Esophagus squamous epithelium (tissue), 5 donors: Measurements from ENCODE around the gene IL13. TPM values are rescaled to one million over a fixed set of nuclear protein-coding genes. Genes with fewer than 3 reads are reported as not detected.

Experiments used
- DNase-seq: peaks from one replicate; lab custom pipeline; 2025; lab: John Stamatoyannopoulos, UW
- H3K27ac ChIP-seq, 4 donors: fragments of 200-600 bp; sonication (generic); one replicate each; pipeline ENCODE4 v1.5.1; 2016 to 2019; ENCODE audit warnings: mild to moderate bottlenecking in 1 of 4
- H3K27me3 ChIP-seq, 4 donors: fragments of 200-600 bp; sonication (generic); 1 replicate in 3 of 4; 2 replicates in 1 of 4; pipeline versions ENCODE4 v1.5.1 to v1.6.0; 2017 to 2021; ENCODE audit warnings: antibody characterized with exemption in 1 of 4
- H3K36me3 ChIP-seq, 3 donors: fragments of 200-600 bp; sonication (generic); one replicate each; pipeline ENCODE4 v1.5.1; 2016 to 2019
- H3K4me1 ChIP-seq, 3 donors: fragments of 200-600 bp; sonication (generic); one replicate each; pipeline ENCODE4 v1.5.1; 2017 to 2019
- H3K4me3 ChIP-seq, 4 donors: fragments of 200-600 bp; sonication (generic); 1 replicate in 3 of 4; 2 replicates in 1 of 4; pipeline ENCODE4 v1.5.1; 2016 to 2019; ENCODE audit warnings: mild to moderate bottlenecking in 2 of 4, moderate library complexity in 1 of 4
- H3K9me3 ChIP-seq, 3 donors: fragments of 200-600 bp; sonication (generic); one replicate each; pipeline ENCODE4 v1.5.1; 2016 to 2019
- CTCF ChIP-seq, 6 experiments: fragments of 450-650 bp in 4 of 6; fragments of 200-600 bp in 2 of 6; sonication (generic) in 2 of 6; IDR thresholded peaks; one replicate each; pipeline ENCODE4 v1.5.1; 2016 to 2019; ENCODE audit warnings: antibody characterized with exemption in 6 of 6, mild to moderate bottlenecking in 4 of 6, moderate library complexity in 4 of 6
- POLR2A ChIP-seq, 4 donors: fragments of 450-650 bp; IDR thresholded peaks; one replicate each; pipeline ENCODE4 v1.6.1; 2017; ENCODE audit warnings: antibody characterized with exemption in 4 of 4, mild to moderate bottlenecking in 4 of 4, moderate library complexity in 3 of 4
- WGBS, 2 donors: methylation state at CpG; one replicate each; pipeline ENCODE4 v1.1.5; 2018; 5-methylcytosine and 5-hydroxymethylcytosine counted together
- intact Hi-C: fragments of 100-400 bp; cut with DNase I; formaldehyde crosslinking; loops from one replicate; pipeline ENCODE4 v1.15.0; 2022
- total RNA-seq, 4 donors: library from RNA; depleted of rRNA; stranded (reverse); fragments of >200 nt; gene quantifications; one replicate each; pipeline ENCODE4 v1.1.0, GENCODE V29; 2016
- donor health status: DM: yes; HTN: yes; CAD: no.

Gene IL13
- total RNA-seq, 4 donors from 2014 or later, result not detected

- DNase-seq, result no peak
- Histone ChIP-seq H3K4me1 (peaks cover 8 to 15% (median 10%) of the 10 kb centered on the region in 3 donors), H3K27me3 (peaks cover 0 to 54% (median 7%) of the 10 kb centered on the region in 4 donors), H3K9me3 (no peaks in the 10 kb centered on the region), H3K27ac (no peak overlapping the region), H3K4me3 (no peak overlapping the region), H3K36me3 (no peaks in the 10 kb centered on the region)
- intact Hi-C loops, result no loop called here
- TF ChIP-seq CTCF (IDR thresholded peaks at IDR 0.05), result no peak
- no peak for TF ChIP-seq POLR2A (IDR thresholded peaks at IDR 0.05)
- WGBS, 2 donors, result 25 to 35% methylated on average over 6 to 7 of the region's 7 CpGs
These were observed 4.3 kb upstream of the IL13 start for GRCh38 chr5:132653716-132654115.

GRCh38 chr5:132655821-132656773, 1.9 kb upstream of the IL13 start:
- no peak for DNase-seq
- no peaks in the 10 kb centered on the region for H3K9me3 ChIP-seq
- TF ChIP-seq POLR2A (IDR thresholded peaks at IDR 0.05) (no peak), CTCF (IDR thresholded peaks at IDR 0.05) (no peak)

GRCh38 chr5:132656774-132657355, 1.1 kb upstream of the IL13 start:
- Histone ChIP-seq H3K4me1 (peaks cover 8 to 15% (median 10%) of the 10 kb centered on the region in 3 donors), H3K4me3 (peak overlapping the region in 2 of 4 donors; percentile 43 to 64), H3K27me3 (peaks cover 0 to 54% (median 7%) of the 10 kb centered on the region in 4 donors), H3K9me3 (no peaks in the 10 kb centered on the region), H3K36me3 (no peaks in the 10 kb centered on the region), H3K27ac (no peak overlapping the region)
- intact Hi-C loops, result no loop called here
- no peak for DNase-seq
- TF ChIP-seq CTCF (IDR thresholded peaks at IDR 0.05) (no peak), POLR2A (IDR thresholded peaks at IDR 0.05) (no peak)
- WGBS, 2 donors, result 64 to 73% methylated on average over 8 to 9 of the region's 12 CpGs

More at GRCh38 chr5:132655821-132656773, 1.9 kb upstream of the IL13 start:
- H3K4me1 ChIP-seq, result peaks cover 8 to 15% (median 10%) of the 10 kb centered on the region in 3 donors
- H3K36me3 ChIP-seq, result no peaks in the 10 kb centered on the region
- intact Hi-C loops, result no loop called here
- 0 to 25% methylated on average over 1 to 10 of the region's 92 CpGs for WGBS, 2 donors
- no peak overlapping the region for H3K27ac ChIP-seq
- peak overlapping the region; percentile 7 to 64 (median 26) for H3K4me3 ChIP-seq
- peaks cover 0 to 54% (median 7%) of the 10 kb centered on the region in 4 donors for H3K27me3 ChIP-seq

GRCh38 chr5:132658381-132659302, 669 bp downstream of the IL13 start:
- no peak overlapping the region for H3K27ac ChIP-seq
- H3K36me3 ChIP-seq, result no peaks in the 10 kb centered on the region
- 72 to 90% methylated on average over 4 to 7 of the region's 9 CpGs for WGBS, 2 donors
- no peak overlapping the region for H3K4me3 ChIP-seq
- H3K4me1 ChIP-seq, result peaks cover 8 to 15% (median 10%) of the 10 kb centered on the region in 3 donors
- no peaks in the 10 kb centered on the region for H3K9me3 ChIP-seq
- TF ChIP-seq CTCF (IDR thresholded peaks at IDR 0.05) (no peak), POLR2A (IDR thresholded peaks at IDR 0.05) (no peak)
- no peak for DNase-seq
- intact Hi-C loops, result no loop called here
- peaks cover 0 to 41% (median 7%) of the 10 kb centered on the region in 4 donors for H3K27me3 ChIP-seq
